Activated naive CD4-positive, alpha-beta T cell treated with anti-CD3 and anti-CD28 coated beads, Interleukin-2, amount 50 U/mL, for 24 hours (primary cell): Measurements from ENCODE around the gene RERE.
A peak's percentile ranks its signal among the peaks of the same experiment; 100 is the strongest.
"Not testable (repeated sequence)": the region's sequence is repeated elsewhere in the genome, so short reads cannot be mapped to it uniquely, and the experiment has no call there.

Source experiments
- H3K27ac Mint-ChIP-seq: one replicate; pipeline ENCODE4 v1.8.0; 2021; ENCODE audit warnings: mild to moderate bottlenecking, mixed read lengths
- H3K27me3 Mint-ChIP-seq: one replicate; pipeline ENCODE4 v1.8.0; 2021; ENCODE audit warnings: mixed read lengths
- H3K36me3 Mint-ChIP-seq: one replicate; pipeline ENCODE4 v1.8.0; 2021; ENCODE audit warnings: mixed read lengths
- H3K4me1 Mint-ChIP-seq: one replicate; pipeline ENCODE4 v1.8.0; 2021; ENCODE audit warnings: mixed read lengths
- H3K4me3 Mint-ChIP-seq: one replicate; pipeline ENCODE4 v1.8.0; 2021; ENCODE audit warnings: mild to moderate bottlenecking, mixed read lengths
- H3K9me3 Mint-ChIP-seq: one replicate; pipeline ENCODE4 v1.8.0; 2021; ENCODE audit warnings: mixed read lengths

RERE gene

DNA sequence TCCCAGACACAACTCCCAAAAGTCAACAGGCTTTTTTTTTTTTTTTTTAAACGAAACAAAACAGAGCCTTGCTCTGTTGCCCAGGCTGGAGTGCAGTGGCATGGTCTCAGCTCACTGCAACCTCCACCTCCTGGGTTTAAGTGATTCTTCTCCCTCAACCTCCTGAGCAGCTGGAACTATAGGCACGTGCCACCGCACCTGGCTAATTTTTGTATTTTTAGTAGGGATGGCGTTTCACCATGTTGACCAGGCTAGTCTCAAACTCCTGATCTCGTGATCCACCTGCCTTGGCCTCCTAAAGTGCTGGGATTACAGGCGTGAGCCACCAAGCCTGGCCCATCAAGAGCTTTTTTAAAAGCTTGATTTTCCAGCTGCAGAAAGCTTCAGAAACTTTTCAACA is 437.1 kb downstream of the RERE start:
- H3K4me1 Mint-ChIP-seq, result peaks cover 86% of the 10 kb centered on the region
- not testable (repeated sequence) for H3K4me3 Mint-ChIP-seq, H3K27ac Mint-ChIP-seq, H3K27me3 Mint-ChIP-seq, H3K36me3 Mint-ChIP-seq, H3K9me3 Mint-ChIP-seq

GRCh38 chr1:8379513-8380186 is 437.8 kb downstream of the RERE start:
- peaks cover 9% of the 10 kb centered on the region for H3K36me3 Mint-ChIP-seq
- no peaks in the 10 kb centered on the region for H3K27me3 Mint-ChIP-seq
- H3K4me1 Mint-ChIP-seq, result peaks cover 85% of the 10 kb centered on the region
- no peak overlapping the region for H3K4me3 Mint-ChIP-seq
- H3K9me3 Mint-ChIP-seq, result no peaks in the 10 kb centered on the region
- H3K27ac Mint-ChIP-seq, result peak overlapping the region; percentile 17

- peak overlapping the region; percentile 81 for H3K27ac Mint-ChIP-seq
- peaks cover 85% of the 10 kb centered on the region for H3K4me1 Mint-ChIP-seq
- H3K27me3 Mint-ChIP-seq, result no peaks in the 10 kb centered on the region
- no peak overlapping the region for H3K4me3 Mint-ChIP-seq
- H3K9me3 Mint-ChIP-seq, result no peaks in the 10 kb centered on the region
- H3K36me3 Mint-ChIP-seq, result peaks cover 9% of the 10 kb centered on the region
Observed at GRCh38 chr1:8378981-8379470, 438.4 kb downstream of the RERE start.

GRCh38 chr1:8378178-8378577 is 439.3 kb downstream of the RERE start:
- peaks cover 9% of the 10 kb centered on the region for H3K36me3 Mint-ChIP-seq
- peak overlapping the region; percentile 81 for H3K27ac Mint-ChIP-seq
- no peaks in the 10 kb centered on the region for H3K9me3 Mint-ChIP-seq
- H3K27me3 Mint-ChIP-seq, result no peaks in the 10 kb centered on the region
- peaks cover 86% of the 10 kb centered on the region for H3K4me1 Mint-ChIP-seq
- H3K4me3 Mint-ChIP-seq, result no peak overlapping the region

GRCh38 chr1:8377271-8377981 is 440.0 kb downstream of the RERE start:
- Mint-ChIP-seq H3K36me3 (peaks cover 7% of the 10 kb centered on the region), H3K9me3 (no peaks in the 10 kb centered on the region), H3K4me3 (no peak overlapping the region), H3K27me3 (no peaks in the 10 kb centered on the region), H3K4me1 (peaks cover 83% of the 10 kb centered on the region), H3K27ac (peak overlapping the region; percentile 8)

GRCh38 chr1:8376358-8376840 is 441.0 kb downstream of the RERE start:
- H3K9me3 Mint-ChIP-seq, result no peaks in the 10 kb centered on the region
- peaks cover 83% of the 10 kb centered on the region for H3K4me1 Mint-ChIP-seq
- H3K27me3 Mint-ChIP-seq, result no peaks in the 10 kb centered on the region
- H3K36me3 Mint-ChIP-seq, result peaks cover 7% of the 10 kb centered on the region
- H3K27ac Mint-ChIP-seq, result peak overlapping the region; percentile 65
- H3K4me3 Mint-ChIP-seq, result no peak overlapping the region

- no peaks in the 10 kb centered on the region for H3K27me3 Mint-ChIP-seq
- H3K36me3 Mint-ChIP-seq, result peaks cover 4% of the 10 kb centered on the region
- H3K27ac Mint-ChIP-seq, result peak overlapping the region; percentile 62
- no peaks in the 10 kb centered on the region for H3K9me3 Mint-ChIP-seq
- H3K4me3 Mint-ChIP-seq, result no peak overlapping the region
- H3K4me1 Mint-ChIP-seq, result peaks cover 85% of the 10 kb centered on the region
Observed at GRCh38 chr1:8374812-8375211, 442.6 kb downstream of the RERE start.

- no peaks in the 10 kb centered on the region for H3K9me3 Mint-ChIP-seq
- no peaks in the 10 kb centered on the region for H3K27me3 Mint-ChIP-seq
- peak overlapping the region; percentile 62 for H3K27ac Mint-ChIP-seq
- H3K4me3 Mint-ChIP-seq, result no peak overlapping the region
- peaks cover 83% of the 10 kb centered on the region for H3K4me1 Mint-ChIP-seq
- peaks cover 4% of the 10 kb centered on the region for H3K36me3 Mint-ChIP-seq
Observed at GRCh38 chr1:8374356-8374755, 443.1 kb downstream of the RERE start.

DNA sequence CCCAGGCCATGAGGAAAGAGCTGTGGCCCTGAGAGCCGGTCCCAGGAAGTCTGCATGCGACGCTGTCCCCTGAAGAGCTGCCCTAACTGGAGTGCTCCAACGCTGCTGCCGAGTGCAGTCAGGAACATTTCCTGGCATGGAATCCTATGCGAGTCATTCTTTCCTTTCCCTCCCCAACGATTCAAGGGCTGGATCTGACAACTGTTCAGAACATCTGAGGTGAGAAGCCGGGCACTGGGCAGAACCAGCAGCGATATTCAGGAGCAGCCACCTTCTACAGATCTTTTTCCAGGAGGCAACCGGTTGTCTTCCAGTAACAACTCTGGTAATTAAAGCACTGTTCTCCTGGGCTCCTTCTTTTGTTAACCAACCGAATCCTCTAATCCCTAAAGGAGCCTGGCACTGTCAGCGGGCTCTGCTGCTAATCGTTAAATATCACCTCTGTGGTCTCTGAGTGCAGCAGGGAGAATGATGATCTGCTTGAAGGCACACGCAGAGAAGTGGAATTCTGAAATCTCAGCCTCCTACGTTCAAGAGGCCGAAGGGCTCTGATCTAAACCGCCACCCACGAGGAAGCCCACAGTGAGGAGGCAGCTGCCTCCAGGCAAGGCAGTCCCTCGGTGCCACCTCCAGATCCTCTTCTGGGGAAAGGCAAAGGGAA is 443.7 kb downstream of the RERE start:
- Mint-ChIP-seq H3K36me3 (peaks cover 4% of the 10 kb centered on the region), H3K27ac (peak overlapping the region; percentile 23), H3K4me3 (no peak overlapping the region)

DNA sequence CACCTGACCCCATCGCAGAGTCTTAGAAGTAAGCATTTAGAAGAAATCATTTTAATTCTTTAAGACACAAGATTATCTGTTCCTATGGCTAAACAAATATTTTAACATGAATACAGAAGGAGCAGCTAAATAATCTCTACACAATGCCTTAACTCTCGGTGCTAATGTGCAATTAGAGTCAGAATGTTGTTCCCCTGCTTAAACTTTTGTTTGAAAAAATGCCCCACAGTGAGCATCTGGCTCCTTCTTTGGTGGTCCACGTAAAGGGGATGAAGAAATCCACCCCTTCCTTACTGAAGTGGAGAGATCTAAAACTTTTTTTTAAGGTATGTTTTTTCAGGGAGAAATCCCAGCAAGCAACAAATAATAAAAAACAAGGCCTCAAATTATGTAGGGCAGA is 444.3 kb downstream of the RERE start:
- peaks cover 76% of the 10 kb centered on the region for H3K4me1 Mint-ChIP-seq
- no peak overlapping the region for H3K27ac Mint-ChIP-seq
- H3K4me3 Mint-ChIP-seq, result no peak overlapping the region
- peaks cover 4% of the 10 kb centered on the region for H3K36me3 Mint-ChIP-seq
- no peaks in the 10 kb centered on the region for H3K27me3 Mint-ChIP-seq
- H3K9me3 Mint-ChIP-seq, result no peaks in the 10 kb centered on the region

More for the DNA sequence above, 443.7 kb downstream of the RERE start:
- Mint-ChIP-seq H3K27me3 (no peaks in the 10 kb centered on the region), H3K9me3 (no peaks in the 10 kb centered on the region), H3K4me1 (peaks cover 82% of the 10 kb centered on the region)

GRCh38 chr1:8371372-8371991 is 446.0 kb downstream of the RERE start:
- H3K4me1 Mint-ChIP-seq, result peaks cover 76% of the 10 kb centered on the region
- no peaks in the 10 kb centered on the region for H3K9me3 Mint-ChIP-seq
- peak overlapping the region; percentile 71 for H3K27ac Mint-ChIP-seq
- no peak overlapping the region for H3K4me3 Mint-ChIP-seq
- H3K36me3 Mint-ChIP-seq, result no peaks in the 10 kb centered on the region
- no peaks in the 10 kb centered on the region for H3K27me3 Mint-ChIP-seq

- Mint-ChIP-seq H3K27ac (no peak overlapping the region), H3K9me3 (no peaks in the 10 kb centered on the region), H3K27me3 (no peaks in the 10 kb centered on the region), H3K4me1 (peaks cover 70% of the 10 kb centered on the region), H3K4me3 (no peak overlapping the region), H3K36me3 (no peaks in the 10 kb centered on the region)
Observed at GRCh38 chr1:8370905-8371315, 446.5 kb downstream of the RERE start.

DNA sequence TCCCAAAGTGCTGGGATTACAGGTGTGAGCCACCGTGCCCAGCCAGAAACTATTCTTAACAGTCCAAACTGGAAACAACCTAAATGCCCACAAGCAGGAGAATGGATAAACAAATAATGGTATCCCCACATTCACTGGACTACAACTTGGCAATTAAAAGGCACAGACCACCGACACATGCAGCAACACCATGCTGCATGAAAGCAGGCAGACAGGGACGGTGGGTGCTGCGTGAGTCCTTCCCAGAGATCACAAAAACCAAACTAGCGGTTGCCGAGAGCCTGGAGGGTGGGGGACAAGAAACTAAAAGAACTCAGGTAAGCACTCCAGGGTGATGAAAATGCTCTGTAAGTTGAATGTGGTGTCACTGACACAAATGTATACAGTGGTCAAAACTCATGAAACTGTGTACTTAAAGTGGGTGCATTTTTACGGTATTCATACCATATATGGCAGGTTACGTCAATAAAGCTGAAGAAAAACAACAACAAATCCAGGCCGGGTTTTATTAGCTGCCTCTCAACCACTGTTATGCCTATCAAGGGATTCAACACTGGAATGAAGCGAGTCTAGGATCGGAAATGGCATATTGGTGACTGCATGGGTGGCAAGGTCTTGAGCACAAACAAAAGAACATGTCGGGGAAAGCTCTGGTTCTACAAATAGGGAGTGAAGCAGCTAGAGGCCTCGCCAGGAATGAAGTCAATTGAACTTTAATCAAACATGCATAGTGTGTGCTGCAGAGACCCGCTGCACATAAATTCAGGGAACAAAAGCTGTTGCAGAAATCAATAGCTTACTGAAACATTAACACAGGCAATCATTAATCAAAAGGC is 447.2 kb downstream of the RERE start:
- Mint-ChIP-seq H3K27ac (no peak overlapping the region), H3K27me3 (no peaks in the 10 kb centered on the region), H3K9me3 (no peaks in the 10 kb centered on the region), H3K4me1 (peaks cover 67% of the 10 kb centered on the region), H3K36me3 (no peaks in the 10 kb centered on the region), H3K4me3 (no peak overlapping the region)

DNA sequence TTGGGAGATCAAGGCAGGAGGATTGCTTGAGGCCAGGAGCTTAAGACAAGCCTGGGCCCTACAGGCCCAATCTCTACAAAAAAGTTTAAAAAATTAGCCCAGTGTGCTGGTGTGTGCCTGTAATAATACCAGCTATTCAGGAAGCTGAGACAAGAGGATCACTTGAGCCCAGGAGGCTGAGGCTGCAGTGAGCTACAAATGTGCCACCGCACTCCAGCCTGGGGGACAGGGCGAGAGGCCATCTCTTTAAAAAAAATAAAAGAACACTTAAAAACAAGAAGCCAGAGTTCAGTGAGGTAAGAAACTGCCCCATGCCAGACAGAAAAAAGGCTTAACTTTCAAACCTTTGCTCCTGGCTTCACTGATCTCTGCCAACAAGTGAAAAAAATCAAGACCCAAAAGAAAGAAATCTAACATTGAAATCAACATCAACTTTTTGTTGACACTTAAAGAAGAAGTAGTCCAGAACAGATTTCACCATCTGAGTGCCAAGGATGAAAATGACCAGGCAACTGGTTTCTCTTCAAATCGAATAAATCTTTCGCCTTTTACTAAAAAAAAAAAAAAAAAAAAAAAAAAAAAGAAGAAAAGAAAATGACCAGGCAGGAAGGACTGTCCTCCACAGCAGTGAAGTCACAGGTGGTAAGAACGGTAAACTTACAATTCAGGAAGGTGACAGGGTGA is 448.3 kb downstream of the RERE start:
- Mint-ChIP-seq H3K36me3 (no peaks in the 10 kb centered on the region), H3K27me3 (no peaks in the 10 kb centered on the region), H3K9me3 (no peaks in the 10 kb centered on the region), H3K27ac (peak overlapping the region; percentile 41), H3K4me1 (peaks cover 56% of the 10 kb centered on the region), H3K4me3 (no peak overlapping the region)
